HG03135 (cell line): ENCODE results near the gene CPNE2.
"Not testable (repeated sequence)": the region's sequence is repeated elsewhere in the genome, so short reads cannot be mapped to it uniquely, and the experiment has no call there.

Source experiments
- ATAC-seq: cut with Tn5 transposase; IDR thresholded peaks from one replicate; pipeline ENCODE4 v1.9.1; 2021; ENCODE audit warnings: mild to moderate bottlenecking, moderate library complexity; ENCODE audit not compliant: unreplicated experiment

Gene CPNE2

GRCh38 chr16:57096793-57097192, 4.4 kb downstream of the CPNE2 start:
- ATAC-seq, result no peak

- no peak for ATAC-seq
Measured at GRCh38 chr16:57098188-57098841, 5.9 kb downstream of the CPNE2 start.

- not testable (repeated sequence) for ATAC-seq
Measured at GRCh38 chr16:57099965-57100364, 7.6 kb downstream of the CPNE2 start.

- ATAC-seq, result no peak
Measured at GRCh38 chr16:57100445-57100844, 8.1 kb downstream of the CPNE2 start.

GRCh38 chr16:57102888-57103851, 10.8 kb downstream of the CPNE2 start:
- ATAC-seq, result no peak

GRCh38 chr16:57104706-57105105, 12.3 kb downstream of the CPNE2 start:
- ATAC-seq, result no peak

- no peak for ATAC-seq
Measured at GRCh38 chr16:57105184-57105583, 12.8 kb downstream of the CPNE2 start.

GRCh38 chr16:57106767-57107166, 14.4 kb downstream of the CPNE2 start:
- no peak for ATAC-seq

GRCh38 chr16:57107321-57107922, 15.0 kb downstream of the CPNE2 start:
- no peak for ATAC-seq

- no peak for ATAC-seq
Measured at GRCh38 chr16:57108432-57108831, 16.0 kb downstream of the CPNE2 start.

- not testable (repeated sequence) for ATAC-seq
Measured at GRCh38 chr16:57109259-57110105, 17.1 kb downstream of the CPNE2 start.

GRCh38 chr16:57110937-57111336, 18.6 kb downstream of the CPNE2 start:
- no peak for ATAC-seq

- no peak for ATAC-seq
Measured at GRCh38 chr16:57111420-57111819, 19.0 kb downstream of the CPNE2 start.

GRCh38 chr16:57112403-57113041, 20.1 kb downstream of the CPNE2 start:
- no peak for ATAC-seq

- no peak for ATAC-seq
Measured at GRCh38 chr16:57113042-57113453, 20.7 kb downstream of the CPNE2 start.

- ATAC-seq, result no peak
Measured at GRCh38 chr16:57113664-57114063, 21.3 kb downstream of the CPNE2 start.

GRCh38 chr16:57115168-57115513, 22.8 kb downstream of the CPNE2 start:
- no peak for ATAC-seq

GRCh38 chr16:57115514-57116182, 23.3 kb downstream of the CPNE2 start:
- ATAC-seq, result no peak

GRCh38 chr16:57118461-57119084, 26.2 kb downstream of the CPNE2 start:
- no peak for ATAC-seq
